Neural progenitor cell (in vitro differentiated cells): ENCODE data around the gene WDR70.

ENCODE experiments used
- EZH2 ChIP-seq: fragments of 200-600 bp; sonication (generic); IDR thresholded peaks from 2 replicates; pipeline ENCODE4 v1.6.1; 2017; ENCODE audit warnings: antibody characterized with exemption, mild to moderate bottlenecking, moderate library complexity
- EZH2phosphoT487 ChIP-seq: fragments of 200-600 bp; sonication (generic); IDR thresholded peaks from 2 replicates; pipeline ENCODE4 v1.6.1; 2017; ENCODE audit warnings: antibody characterized with exemption
- TF ChIP-seq, protein P1 (sequence below): fragments of 200-600 bp; sonication (generic); IDR thresholded peaks from 2 replicates; pipeline ENCODE4 v1.5.1; 2017; ENCODE audit warnings: antibody characterized with exemption, mild to moderate bottlenecking

DNA sequence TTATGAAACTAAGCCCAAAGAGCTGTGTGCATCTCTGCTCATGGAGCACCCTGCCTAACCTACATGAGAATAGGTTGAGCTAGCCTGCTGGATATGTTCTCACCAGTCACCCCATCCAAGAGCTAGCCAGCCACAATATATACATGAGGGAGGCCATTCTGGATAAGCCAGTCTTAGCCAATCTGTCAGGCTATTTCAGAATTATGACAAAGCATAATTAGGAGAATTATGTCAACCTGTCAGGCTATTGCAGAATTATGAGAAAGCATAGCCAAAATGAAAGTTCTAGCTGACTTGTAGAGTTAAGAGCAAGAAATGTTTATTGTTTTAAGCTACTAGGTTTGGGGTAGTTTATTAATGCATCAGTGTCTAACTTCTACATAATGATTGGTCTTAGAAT, 189.8 kb downstream of the WDR70 start:
- TF ChIP-seq, protein P1, sequence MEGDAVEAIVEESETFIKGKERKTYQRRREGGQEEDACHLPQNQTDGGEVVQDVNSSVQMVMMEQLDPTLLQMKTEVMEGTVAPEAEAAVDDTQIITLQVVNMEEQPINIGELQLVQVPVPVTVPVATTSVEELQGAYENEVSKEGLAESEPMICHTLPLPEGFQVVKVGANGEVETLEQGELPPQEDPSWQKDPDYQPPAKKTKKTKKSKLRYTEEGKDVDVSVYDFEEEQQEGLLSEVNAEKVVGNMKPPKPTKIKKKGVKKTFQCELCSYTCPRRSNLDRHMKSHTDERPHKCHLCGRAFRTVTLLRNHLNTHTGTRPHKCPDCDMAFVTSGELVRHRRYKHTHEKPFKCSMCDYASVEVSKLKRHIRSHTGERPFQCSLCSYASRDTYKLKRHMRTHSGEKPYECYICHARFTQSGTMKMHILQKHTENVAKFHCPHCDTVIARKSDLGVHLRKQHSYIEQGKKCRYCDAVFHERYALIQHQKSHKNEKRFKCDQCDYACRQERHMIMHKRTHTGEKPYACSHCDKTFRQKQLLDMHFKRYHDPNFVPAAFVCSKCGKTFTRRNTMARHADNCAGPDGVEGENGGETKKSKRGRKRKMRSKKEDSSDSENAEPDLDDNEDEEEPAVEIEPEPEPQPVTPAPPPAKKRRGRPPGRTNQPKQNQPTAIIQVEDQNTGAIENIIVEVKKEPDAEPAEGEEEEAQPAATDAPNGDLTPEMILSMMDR, result no peak
- no peak for TF ChIP-seq EZH2
- no peak for TF ChIP-seq EZH2phosphoT487
